GM23248 (cell line): Measurements from ENCODE around the gene C1QTNF1. TPM values are rescaled to one million over a fixed set of nuclear protein-coding genes. Genes with fewer than 3 reads are reported as not detected.

Experiments
- DNase-seq: peaks from one replicate; pipeline ENCODE4 v3.0.0-alpha.2; 2015
- H2AFZ ChIP-seq: fragments of 200-600 bp; sonication (generic); 2 replicates; pipeline ENCODE4 v1.6.1; 2016; ENCODE audit warnings: antibody characterized with exemption
- H3F3A ChIP-seq: fragments of 200-600 bp; sonication (generic); 2 replicates; pipeline ENCODE4 v1.6.1; 2016; ENCODE audit warnings: mild to moderate bottlenecking, antibody characterized with exemption, mixed run types; ENCODE audit not compliant: insufficient read depth
- H3K27ac ChIP-seq: fragments of 200-600 bp; sonication (generic); 2 replicates; pipeline ENCODE4 v1.5.1; 2016; ENCODE audit warnings: mild to moderate bottlenecking
- H3K27me3 ChIP-seq: fragments of 200-600 bp; sonication (generic); replicated peaks from 2 replicates; pipeline ENCODE4 v1.6.1; 2016; ENCODE audit warnings: mild to moderate bottlenecking; ENCODE audit not compliant: insufficient read depth
- H3K36me3 ChIP-seq: fragments of 200-600 bp; sonication (generic); 2 replicates; pipeline ENCODE4 v1.6.1; 2016; ENCODE audit warnings: low read depth, mild to moderate bottlenecking
- H3K4me1 ChIP-seq: fragments of 200-600 bp; sonication (generic); 2 replicates; pipeline ENCODE4 v1.6.1; 2016; ENCODE audit warnings: mild to moderate bottlenecking; ENCODE audit not compliant: insufficient read depth
- H3K4me2 ChIP-seq: fragments of 200-600 bp; sonication (generic); one replicate; pipeline ENCODE4 v1.6.1; 2016; ENCODE audit warnings: mild to moderate bottlenecking; ENCODE audit not compliant: unreplicated experiment
- H3K4me3 ChIP-seq: fragments of 200-600 bp; sonication (generic); 2 replicates; pipeline ENCODE4 v1.5.1; 2016; ENCODE audit warnings: mild to moderate bottlenecking
- H3K79me2 ChIP-seq: fragments of 200-600 bp; sonication (generic); 2 replicates; pipeline ENCODE4 v1.6.1; 2016; ENCODE audit warnings: mild to moderate bottlenecking; ENCODE audit not compliant: insufficient read depth
- H3K9ac ChIP-seq: fragments of 200-600 bp; sonication (generic); 2 replicates; pipeline ENCODE4 v1.6.1; 2016; ENCODE audit warnings: mild to moderate bottlenecking
- H3K9me2 ChIP-seq: fragments of 200-600 bp; sonication (generic); 2 replicates; pipeline ENCODE4 v1.6.1; 2016; ENCODE audit warnings: mixed run types, mild to moderate bottlenecking, moderate library complexity; ENCODE audit not compliant: insufficient read depth
- H3K9me3 ChIP-seq: fragments of 200-600 bp; sonication (generic); one replicate; pipeline ENCODE4 v1.6.1; 2017; ENCODE audit warnings: low read depth
- H4K20me1 ChIP-seq: fragments of 200-600 bp; sonication (generic); 2 replicates; pipeline ENCODE4 v1.6.0; 2016; ENCODE audit not compliant: insufficient read depth
- EZH2 ChIP-seq: fragments of 200-600 bp; sonication (generic); IDR thresholded peaks from 2 replicates; pipeline ENCODE4 v1.6.1; 2018; ENCODE audit warnings: antibody characterized with exemption, mild to moderate bottlenecking; ENCODE audit not compliant: insufficient read depth, poor library complexity, severe bottlenecking
- EZH2phosphoT487 ChIP-seq: fragments of 200-600 bp; sonication (generic); IDR thresholded peaks from 2 replicates; pipeline ENCODE4 v1.6.1; 2018; ENCODE audit warnings: antibody characterized with exemption, moderate library complexity, mild to moderate bottlenecking, low read depth; ENCODE audit not compliant: insufficient read depth
- WGBS, 2 experiments: methylation state at CpG; one replicate each; pipeline ENCODE4 v1.1.6; 2015 to 2017; ENCODE audit warnings: low lambda C conversion rate in 2 of 2, low coverage in 1 of 2; ENCODE audit errors: missing lambda C conversion rate in 2 of 2; 5-methylcytosine and 5-hydroxymethylcytosine counted together
- in situ Hi-C: fragments of 300-500 bp; cut with MboI; formaldehyde crosslinking; loops from 2 replicates; pipeline ENCODE4 v1.15.0; 2020
- polyA plus RNA-seq: library from polyadenylated mRNA; unstranded; fragments of >200 nt; fragmentation: Nextera tagmentation; extraction: Ambion mirVana; gene quantifications from 2 replicates; pipeline ENCODE4 v1.2.1, GENCODE V29; 2016
- total RNA-seq: library from RNA; depleted of rRNA; stranded (reverse); fragments of >200 nt; shearing (Covaris generic); gene quantifications from 2 replicates; pipeline ENCODE4 v1.2.3, GENCODE V29; 2014

Gene C1QTNF1
- total and polyA plus RNA-seq, 2 experiments from 2014 or later = 6.1 to 12.2 TPM

DNA sequence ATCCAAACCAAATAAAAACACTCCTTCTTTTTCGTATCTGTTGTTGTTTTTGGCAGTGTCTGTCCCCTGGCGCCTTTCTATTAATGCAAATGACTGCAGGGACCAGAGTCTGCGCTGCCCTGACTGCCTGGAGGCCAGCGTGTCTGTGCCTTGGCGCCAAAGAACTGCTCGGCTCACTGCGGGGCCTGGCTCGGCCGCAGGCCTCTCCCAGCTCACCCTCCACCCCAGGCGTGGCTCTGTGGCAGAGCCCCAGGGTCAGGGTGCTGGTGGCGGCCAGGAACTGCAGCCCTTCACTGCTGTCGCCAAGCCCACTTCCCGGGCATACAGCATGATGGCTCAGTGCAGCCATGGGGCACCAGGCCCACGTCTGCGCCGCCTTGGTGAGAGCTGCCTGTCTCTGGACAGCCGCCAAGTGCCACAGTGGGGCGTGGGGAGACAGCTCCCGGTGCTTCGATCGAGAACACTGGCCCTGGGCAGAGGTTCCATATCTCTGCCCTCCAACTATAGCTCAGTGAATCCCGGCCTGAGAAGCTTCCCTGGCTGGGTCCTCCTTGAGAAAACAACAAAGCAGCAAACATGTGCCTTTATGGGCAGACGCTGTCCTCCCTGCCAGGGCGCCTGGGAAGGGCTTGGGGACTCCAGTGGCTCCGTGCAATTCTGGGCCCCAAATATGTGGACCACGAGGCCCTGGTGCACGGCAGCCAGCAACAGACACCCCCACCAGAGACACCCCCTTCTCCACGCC is 25.5 kb upstream of the C1QTNF1 start:
- Histone ChIP-seq H3K9me3 (no peaks in the 10 kb centered on the region), H4K20me1 (no peaks in the 10 kb centered on the region), H3K4me3 (no peak overlapping the region), H3K4me1 (no peaks in the 10 kb centered on the region), H3K79me2 (peaks cover 85% of the 10 kb centered on the region), H3K27me3 (no peaks in the 10 kb centered on the region), H2AFZ (no peak overlapping the region), H3K9ac (no peak overlapping the region), H3K4me2 (no peak overlapping the region), H3K36me3 (no peaks in the 10 kb centered on the region), H3K27ac (no peak overlapping the region), H3K9me2 (no peaks in the 10 kb centered on the region), H3F3A (no peaks in the 10 kb centered on the region)
- in situ Hi-C loops = no loop called here
- WGBS, 2 experiments = 45 to 50% methylated on average over 27 to 28 of the region's 28 CpGs
- TF ChIP-seq EZH2 = no peak
- TF ChIP-seq EZH2phosphoT487 = no peak
- peak; percentile 13 for DNase-seq

DNA sequence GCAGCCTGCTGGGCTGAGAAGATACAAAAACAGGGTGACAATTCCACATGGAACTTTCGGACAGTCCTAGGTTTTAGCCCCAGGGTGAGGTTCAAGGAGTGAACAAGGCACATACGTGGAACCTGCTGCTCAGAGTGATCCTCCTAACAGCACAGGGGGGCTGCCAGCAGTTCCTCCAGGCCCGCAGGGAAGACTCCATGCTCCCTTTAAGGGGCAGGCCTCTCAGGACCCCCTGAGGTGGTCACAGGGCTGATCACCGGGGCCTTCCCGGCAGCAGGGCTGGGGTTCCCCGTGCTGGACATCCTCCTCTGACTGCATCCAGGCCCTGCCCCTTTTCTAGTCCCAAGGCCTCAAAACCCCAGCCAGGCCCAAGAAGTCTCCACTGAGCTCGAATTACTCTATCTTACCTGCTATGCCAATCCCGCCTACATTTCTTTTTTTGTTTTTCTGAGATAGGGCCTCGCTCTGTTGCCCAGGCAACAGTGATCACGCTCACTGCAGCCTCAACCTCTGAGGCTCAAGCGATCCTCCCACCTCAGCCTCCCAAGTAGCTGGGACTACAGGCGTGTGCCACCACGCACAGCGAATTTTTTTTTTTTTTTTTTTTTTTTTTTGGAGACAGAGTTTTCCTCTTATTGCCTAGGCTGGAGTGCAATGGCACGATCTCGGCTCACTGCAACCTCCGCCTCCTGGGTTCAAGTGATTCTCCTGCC is 24.8 kb upstream of the C1QTNF1 start:
- 79 to 81% methylated on average over 14 to 17 of the region's 17 CpGs for WGBS, 2 experiments

DNA sequence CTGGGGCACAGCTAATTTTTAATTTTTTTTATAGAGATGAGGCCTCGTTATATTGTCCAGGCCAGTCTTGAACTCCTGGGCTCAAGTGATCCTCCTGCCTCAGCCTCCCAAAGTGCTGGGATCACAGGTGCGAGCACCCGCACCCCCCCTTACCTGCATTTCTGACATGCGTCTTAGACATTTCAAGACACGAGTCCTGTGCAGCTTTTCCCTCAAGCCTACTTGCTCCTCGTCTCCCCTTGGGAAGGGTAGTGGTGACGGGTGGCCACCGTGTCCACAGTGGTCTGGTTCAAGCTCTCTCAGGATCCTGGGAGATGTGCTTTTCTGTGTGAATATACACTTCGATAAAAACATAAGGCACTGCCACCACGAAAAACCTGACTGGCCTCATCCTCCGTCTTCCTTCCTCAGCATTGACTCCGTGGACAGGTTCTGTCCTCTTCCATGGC is 24.0 kb upstream of the C1QTNF1 start:
- in situ Hi-C loops = no loop called here
- no peak overlapping the region for H3K4me2 ChIP-seq
- no peaks in the 10 kb centered on the region for H3K9me2 ChIP-seq
- H3K9me3 ChIP-seq = no peaks in the 10 kb centered on the region
- no peak for DNase-seq
- H3K27ac ChIP-seq = no peak overlapping the region
- H3K79me2 ChIP-seq = peaks cover 86% of the 10 kb centered on the region
- H3K9ac ChIP-seq = no peak overlapping the region
- TF ChIP-seq EZH2 = no peak
- no peak for TF ChIP-seq EZH2phosphoT487
- H3K4me1 ChIP-seq = no peaks in the 10 kb centered on the region
- H2AFZ ChIP-seq = no peak overlapping the region
- H3F3A ChIP-seq = no peaks in the 10 kb centered on the region
- 95% methylated on average over 12 of the region's 12 CpGs for WGBS, 2 experiments
- no peak overlapping the region for H3K4me3 ChIP-seq
- no peaks in the 10 kb centered on the region for H4K20me1 ChIP-seq
- no peaks in the 10 kb centered on the region for H3K27me3 ChIP-seq
- H3K36me3 ChIP-seq = no peaks in the 10 kb centered on the region

More for the DNA sequence above, 24.8 kb upstream of the C1QTNF1 start:
- Histone ChIP-seq H3K36me3 (no peaks in the 10 kb centered on the region), H3K79me2 (peaks cover 91% of the 10 kb centered on the region), H3K4me3 (no peak overlapping the region), H3K27me3 (no peaks in the 10 kb centered on the region), H3K9ac (no peak overlapping the region), H3K4me1 (no peaks in the 10 kb centered on the region), H4K20me1 (no peaks in the 10 kb centered on the region), H2AFZ (no peak overlapping the region), H3K9me2 (no peaks in the 10 kb centered on the region), H3K9me3 (no peaks in the 10 kb centered on the region), H3K27ac (no peak overlapping the region), H3F3A (no peaks in the 10 kb centered on the region), H3K4me2 (no peak overlapping the region)
- no peak for TF ChIP-seq EZH2
- TF ChIP-seq EZH2phosphoT487 = no peak
- DNase-seq = no peak
- in situ Hi-C loops = no loop called here

DNA sequence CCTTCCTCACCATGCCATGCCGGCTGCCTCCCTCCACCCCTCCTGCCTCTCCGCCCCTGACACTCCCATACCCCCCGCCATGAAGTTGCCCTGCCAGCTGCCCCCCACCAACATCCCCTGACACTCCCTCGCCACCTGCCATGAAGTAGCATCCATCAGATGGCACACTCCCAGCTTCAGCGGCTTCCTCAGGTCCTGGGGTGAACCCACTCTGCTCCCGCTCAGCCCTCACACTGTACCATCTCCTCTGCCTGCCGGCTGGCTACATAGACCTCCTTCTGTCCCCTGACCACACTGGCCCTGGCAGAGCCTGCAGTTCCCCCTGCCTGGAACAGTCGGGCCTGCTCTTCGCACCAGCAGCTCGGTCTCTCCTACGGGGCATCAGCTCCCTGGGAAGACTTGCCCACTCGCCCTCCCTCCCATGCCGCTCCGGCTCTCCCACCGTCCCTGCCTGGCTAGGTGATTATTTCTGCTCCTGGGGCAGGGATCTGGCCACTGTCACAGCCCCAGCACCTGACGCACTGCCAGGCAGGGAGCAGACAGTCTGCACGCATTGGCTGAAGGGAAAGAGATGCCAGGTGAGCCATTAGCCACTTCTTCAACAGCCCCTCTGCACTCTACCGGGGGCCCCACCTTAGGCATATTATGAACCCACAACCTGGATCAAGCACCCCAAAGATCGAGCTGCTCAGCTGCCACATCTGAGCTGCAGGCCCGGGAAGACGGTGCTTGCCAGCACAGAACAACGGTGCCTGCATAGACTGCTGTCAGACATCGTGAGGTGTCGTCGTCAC is 23.4 kb upstream of the C1QTNF1 start:
- Histone ChIP-seq H3K79me2 (peaks cover 87% of the 10 kb centered on the region), H3K27ac (no peak overlapping the region), H3K9me2 (no peaks in the 10 kb centered on the region), H3K9me3 (no peaks in the 10 kb centered on the region), H3K4me1 (no peaks in the 10 kb centered on the region), H2AFZ (no peak overlapping the region), H4K20me1 (no peaks in the 10 kb centered on the region), H3K27me3 (no peaks in the 10 kb centered on the region), H3K9ac (no peak overlapping the region), H3K4me3 (no peak overlapping the region), H3K36me3 (no peaks in the 10 kb centered on the region), H3F3A (no peaks in the 10 kb centered on the region), H3K4me2 (no peak overlapping the region)
- no peak for DNase-seq
- TF ChIP-seq EZH2phosphoT487 (no peak), EZH2 (no peak)
- 98 to 100% methylated on average over 23 to 25 of the region's 25 CpGs for WGBS, 2 experiments
- in situ Hi-C loops = no loop called here
